K562 (cell line): ENCODE data around the gene ZDHHC5.

ENCODE experiments used
- CBFB ChIP-seq: sonication (generic); formaldehyde crosslinking; IDR thresholded peaks from 2 replicates; pipeline ENCODE4 v1.4.0; 2020; ENCODE audit warnings: mild to moderate bottlenecking, missing genetic modification reagents
- ETV1 ChIP-seq: fragments of 450-650 bp; conservative IDR thresholded peaks from 2 replicates; pipeline ENCODE4 v1.6.1; 2016; ENCODE audit warnings: missing genetic modification characterization, control low read depth, low read depth, missing compliant biosample characterization
- EZH2 ChIP-seq: IDR thresholded peaks from 2 replicates; pipeline ENCODE4 v1.6.1; 2012; ENCODE audit warnings: low read depth, mild to moderate bottlenecking, inconsistent platforms, low read length, borderline replicate concordance
- LEF1 ChIP-seq: fragments of 450-650 bp; IDR thresholded peaks from 2 replicates; pipeline ENCODE4 v1.6.1; 2016; ENCODE audit warnings: mild to moderate bottlenecking
- MYBL2 ChIP-seq, 2 experiments: fragments of 450-650 bp in 1 of 2; sonication (generic) in 1 of 2; formaldehyde crosslinking in 1 of 2; IDR thresholded peaks; 2 replicates each; pipeline versions ENCODE4 v1.6.1 to v1.8.1; 2017 to 2022; ENCODE audit warnings: borderline replicate concordance in 1 of 2, inconsistent platforms in 1 of 2, low read depth in 1 of 2, mild to moderate bottlenecking in 1 of 2, missing genetic modification reagents in 1 of 2, moderate library complexity in 1 of 2
- RAD21 ChIP-seq, 2 experiments: fragments of 250-450 bp in 1 of 2; fragments of 450-650 bp in 1 of 2; sonication (Bioruptor Pico) in 1 of 2; formaldehyde crosslinking in 1 of 2; IDR thresholded peaks in 1 of 2; conservative IDR thresholded peaks in 1 of 2; 2 replicates each; pipeline versions ENCODE4 v1.4.0 to v1.8.0; 2020 to 2022; ENCODE audit warnings: mild to moderate bottlenecking in 2 of 2, moderate library complexity in 1 of 2
- SETDB1 ChIP-seq: IDR thresholded peaks from one replicate; pipeline ENCODE4 v1.6.1; 2012; ENCODE audit warnings: low read length, control low read depth, inconsistent platforms
- ZFP36 ChIP-seq: fragments of 150-350 bp; IDR thresholded peaks from 2 replicates; pipeline ENCODE4 v1.6.1; 2018; ENCODE audit warnings: low read length, low read depth; ENCODE audit not compliant: partially characterized antibody
- TF ChIP-seq, protein P1 (sequence below): fragments of 450-650 bp; IDR thresholded peaks from 2 replicates; pipeline ENCODE4 v1.6.1; 2017; ENCODE audit warnings: antibody characterized with exemption, mild to moderate bottlenecking
- TF ChIP-seq, protein P2 (sequence below), 2 experiments: fragments of 450-650 bp; formaldehyde crosslinking in 1 of 2; IDR thresholded peaks; 2 replicates each; pipeline versions ENCODE4 v1.4.0 to v1.6.1; 2014 to 2020; ENCODE audit warnings: mild to moderate bottlenecking in 2 of 2, borderline replicate concordance in 1 of 2, low read depth in 1 of 2
- TF ChIP-seq, protein P3 (sequence below): sonication (generic); formaldehyde crosslinking; IDR thresholded peaks from 2 replicates; pipeline ENCODE4 v1.8.1; 2023; ENCODE audit warnings: mild to moderate bottlenecking, missing genetic modification reagents
- TF ChIP-seq, protein P4 (sequence below): sonication (generic); formaldehyde crosslinking; IDR thresholded peaks from 2 replicates; pipeline ENCODE4 v1.8.1; 2022; ENCODE audit warnings: missing genetic modification reagents

DNA sequence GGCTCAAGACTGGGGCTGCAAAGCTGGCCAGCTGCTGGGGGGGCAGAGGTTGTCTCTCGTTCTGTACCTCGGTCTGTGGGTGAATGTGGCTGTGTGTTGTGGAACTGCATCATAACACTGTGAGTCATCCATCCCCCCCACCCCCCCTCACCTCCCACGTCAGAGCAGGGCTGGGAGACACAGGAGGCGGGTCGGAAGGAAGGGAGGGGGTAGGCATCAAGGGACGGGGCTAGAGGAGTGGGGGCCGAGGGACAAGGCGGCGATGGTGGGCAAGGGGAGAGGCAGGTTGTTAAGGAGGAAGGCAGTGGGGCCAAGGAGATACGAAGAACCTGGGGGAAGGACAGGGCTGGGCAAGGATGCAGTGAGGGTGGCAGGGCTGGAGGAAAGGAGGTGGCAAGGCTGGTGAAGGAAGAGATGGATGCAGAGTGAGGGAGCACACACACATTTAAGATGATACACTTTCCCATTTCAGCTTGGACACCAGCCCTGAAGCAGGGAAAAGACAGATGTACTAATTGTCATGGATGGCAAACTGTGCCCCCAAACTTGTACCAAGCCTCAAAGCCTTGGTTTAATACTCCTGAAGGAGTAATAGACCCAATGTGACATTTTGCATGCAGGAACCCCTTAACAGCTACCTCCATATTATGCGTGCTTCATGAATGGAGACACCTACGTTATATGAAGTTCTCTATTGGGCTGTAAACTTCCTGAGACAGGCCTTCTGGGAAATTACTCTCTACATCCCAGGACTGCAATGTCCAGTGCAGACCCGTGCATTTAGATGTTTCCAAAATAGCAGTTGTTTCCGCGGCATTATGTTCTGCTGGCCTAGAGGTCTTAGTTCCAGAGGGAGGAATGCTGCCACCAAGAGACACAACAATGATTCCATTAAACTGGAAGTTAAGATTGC lies 17.8 kb upstream of the ZDHHC5 start, which contains the start of gene YPEL4:
- TF ChIP-seq EZH2 = no peak
- TF ChIP-seq LEF1 = no peak
- TF ChIP-seq MYBL2 (IDR thresholded peaks at IDR 0.05; ENCODE audit: low read depth) = no peak
- TF ChIP-seq MYBL2 (CRISPR knock-in tag; IDR thresholded peaks at IDR 0.05; ENCODE audit: borderline replicate concordance) = no peak
- TF ChIP-seq ZFP36 = no peak
- TF ChIP-seq, protein P1, sequence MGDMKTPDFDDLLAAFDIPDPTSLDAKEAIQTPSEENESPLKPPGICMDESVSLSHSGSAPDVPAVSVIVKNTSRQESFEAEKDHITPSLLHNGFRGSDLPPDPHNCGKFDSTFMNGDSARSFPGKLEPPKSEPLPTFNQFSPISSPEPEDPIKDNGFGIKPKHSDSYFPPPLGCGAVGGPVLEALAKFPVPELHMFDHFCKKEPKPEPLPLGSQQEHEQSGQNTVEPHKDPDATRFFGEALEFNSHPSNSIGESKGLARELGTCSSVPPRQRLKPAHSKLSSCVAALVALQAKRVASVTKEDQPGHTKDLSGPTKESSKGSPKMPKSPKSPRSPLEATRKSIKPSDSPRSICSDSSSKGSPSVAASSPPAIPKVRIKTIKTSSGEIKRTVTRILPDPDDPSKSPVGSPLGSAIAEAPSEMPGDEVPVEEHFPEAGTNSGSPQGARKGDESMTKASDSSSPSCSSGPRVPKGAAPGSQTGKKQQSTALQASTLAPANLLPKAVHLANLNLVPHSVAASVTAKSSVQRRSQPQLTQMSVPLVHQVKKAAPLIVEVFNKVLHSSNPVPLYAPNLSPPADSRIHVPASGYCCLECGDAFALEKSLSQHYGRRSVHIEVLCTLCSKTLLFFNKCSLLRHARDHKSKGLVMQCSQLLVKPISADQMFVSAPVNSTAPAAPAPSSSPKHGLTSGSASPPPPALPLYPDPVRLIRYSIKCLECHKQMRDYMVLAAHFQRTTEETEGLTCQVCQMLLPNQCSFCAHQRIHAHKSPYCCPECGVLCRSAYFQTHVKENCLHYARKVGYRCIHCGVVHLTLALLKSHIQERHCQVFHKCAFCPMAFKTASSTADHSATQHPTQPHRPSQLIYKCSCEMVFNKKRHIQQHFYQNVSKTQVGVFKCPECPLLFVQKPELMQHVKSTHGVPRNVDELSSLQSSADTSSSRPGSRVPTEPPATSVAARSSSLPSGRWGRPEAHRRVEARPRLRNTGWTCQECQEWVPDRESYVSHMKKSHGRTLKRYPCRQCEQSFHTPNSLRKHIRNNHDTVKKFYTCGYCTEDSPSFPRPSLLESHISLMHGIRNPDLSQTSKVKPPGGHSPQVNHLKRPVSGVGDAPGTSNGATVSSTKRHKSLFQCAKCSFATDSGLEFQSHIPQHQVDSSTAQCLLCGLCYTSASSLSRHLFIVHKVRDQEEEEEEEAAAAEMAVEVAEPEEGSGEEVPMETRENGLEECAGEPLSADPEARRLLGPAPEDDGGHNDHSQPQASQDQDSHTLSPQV = no peak
- TF ChIP-seq, protein P2, sequence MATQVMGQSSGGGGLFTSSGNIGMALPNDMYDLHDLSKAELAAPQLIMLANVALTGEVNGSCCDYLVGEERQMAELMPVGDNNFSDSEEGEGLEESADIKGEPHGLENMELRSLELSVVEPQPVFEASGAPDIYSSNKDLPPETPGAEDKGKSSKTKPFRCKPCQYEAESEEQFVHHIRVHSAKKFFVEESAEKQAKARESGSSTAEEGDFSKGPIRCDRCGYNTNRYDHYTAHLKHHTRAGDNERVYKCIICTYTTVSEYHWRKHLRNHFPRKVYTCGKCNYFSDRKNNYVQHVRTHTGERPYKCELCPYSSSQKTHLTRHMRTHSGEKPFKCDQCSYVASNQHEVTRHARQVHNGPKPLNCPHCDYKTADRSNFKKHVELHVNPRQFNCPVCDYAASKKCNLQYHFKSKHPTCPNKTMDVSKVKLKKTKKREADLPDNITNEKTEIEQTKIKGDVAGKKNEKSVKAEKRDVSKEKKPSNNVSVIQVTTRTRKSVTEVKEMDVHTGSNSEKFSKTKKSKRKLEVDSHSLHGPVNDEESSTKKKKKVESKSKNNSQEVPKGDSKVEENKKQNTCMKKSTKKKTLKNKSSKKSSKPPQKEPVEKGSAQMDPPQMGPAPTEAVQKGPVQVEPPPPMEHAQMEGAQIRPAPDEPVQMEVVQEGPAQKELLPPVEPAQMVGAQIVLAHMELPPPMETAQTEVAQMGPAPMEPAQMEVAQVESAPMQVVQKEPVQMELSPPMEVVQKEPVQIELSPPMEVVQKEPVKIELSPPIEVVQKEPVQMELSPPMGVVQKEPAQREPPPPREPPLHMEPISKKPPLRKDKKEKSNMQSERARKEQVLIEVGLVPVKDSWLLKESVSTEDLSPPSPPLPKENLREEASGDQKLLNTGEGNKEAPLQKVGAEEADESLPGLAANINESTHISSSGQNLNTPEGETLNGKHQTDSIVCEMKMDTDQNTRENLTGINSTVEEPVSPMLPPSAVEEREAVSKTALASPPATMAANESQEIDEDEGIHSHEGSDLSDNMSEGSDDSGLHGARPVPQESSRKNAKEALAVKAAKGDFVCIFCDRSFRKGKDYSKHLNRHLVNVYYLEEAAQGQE (IDR thresholded peaks at IDR 0.05; ENCODE audit: borderline replicate concordance) = no peak
- TF ChIP-seq, protein P2 (CRISPR knock-in tag; IDR thresholded peaks at IDR 0.05; ENCODE audit: low read depth) = no peak
- TF ChIP-seq, protein P3, sequence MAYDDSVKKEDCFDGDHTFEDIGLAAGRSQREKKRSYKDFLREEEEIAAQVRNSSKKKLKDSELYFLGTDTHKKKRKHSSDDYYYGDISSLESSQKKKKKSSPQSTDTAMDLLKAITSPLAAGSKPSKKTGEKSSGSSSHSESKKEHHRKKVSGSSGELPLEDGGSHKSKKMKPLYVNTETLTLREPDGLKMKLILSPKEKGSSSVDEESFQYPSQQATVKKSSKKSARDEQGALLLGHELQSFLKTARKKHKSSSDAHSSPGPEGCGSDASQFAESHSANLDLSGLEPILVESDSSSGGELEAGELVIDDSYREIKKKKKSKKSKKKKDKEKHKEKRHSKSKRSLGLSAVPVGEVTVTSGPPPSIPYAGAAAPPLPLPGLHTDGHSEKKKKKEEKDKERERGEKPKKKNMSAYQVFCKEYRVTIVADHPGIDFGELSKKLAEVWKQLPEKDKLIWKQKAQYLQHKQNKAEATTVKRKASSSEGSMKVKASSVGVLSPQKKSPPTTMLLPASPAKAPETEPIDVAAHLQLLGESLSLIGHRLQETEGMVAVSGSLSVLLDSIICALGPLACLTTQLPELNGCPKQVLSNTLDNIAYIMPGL (CRISPR knock-in tag) = no peak
- no peak for TF ChIP-seq CBFB (CRISPR knock-in tag)
- no peak for TF ChIP-seq ETV1 (tag)
- TF ChIP-seq, protein P4, sequence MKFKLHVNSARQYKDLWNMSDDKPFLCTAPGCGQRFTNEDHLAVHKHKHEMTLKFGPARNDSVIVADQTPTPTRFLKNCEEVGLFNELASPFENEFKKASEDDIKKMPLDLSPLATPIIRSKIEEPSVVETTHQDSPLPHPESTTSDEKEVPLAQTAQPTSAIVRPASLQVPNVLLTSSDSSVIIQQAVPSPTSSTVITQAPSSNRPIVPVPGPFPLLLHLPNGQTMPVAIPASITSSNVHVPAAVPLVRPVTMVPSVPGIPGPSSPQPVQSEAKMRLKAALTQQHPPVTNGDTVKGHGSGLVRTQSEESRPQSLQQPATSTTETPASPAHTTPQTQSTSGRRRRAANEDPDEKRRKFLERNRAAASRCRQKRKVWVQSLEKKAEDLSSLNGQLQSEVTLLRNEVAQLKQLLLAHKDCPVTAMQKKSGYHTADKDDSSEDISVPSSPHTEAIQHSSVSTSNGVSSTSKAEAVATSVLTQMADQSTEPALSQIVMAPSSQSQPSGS (CRISPR knock-in tag) = no peak
- no peak for TF ChIP-seq SETDB1
- no peak for TF ChIP-seq RAD21 (CRISPR knock-in tag; conservative IDR thresholded peaks at IDR 0.05 in 1 of 2, IDR thresholded peaks at IDR 0.05 in 1 of 2)
